WI38 (cell line): Measurements from ENCODE around the gene CXCL6.

Experiments used
- H3K4me3 ChIP-seq: 2 replicates; pipeline ENCODE4 v1.5.1; 2011; ENCODE audit warnings: low read depth, mild to moderate bottlenecking, control low read depth, low read length
- CTCF ChIP-seq: IDR thresholded peaks from 2 replicates; pipeline ENCODE4 v1.5.1; 2012; ENCODE audit warnings: low read depth, mild to moderate bottlenecking, control low read depth, low read length

CXCL6 gene

GRCh38 chr4:73836373-73837279 lies at the start of gene CXCL6:
CXCL6 (plus strand) TSS chr4:73836678; CDS start chr4:73836751, 73 bp downstream.
- no peak for TF ChIP-seq CTCF
- H3K4me3 ChIP-seq = no peak within 1 kb of the TSS

GRCh38 chr4:73788411-73788810 lies 48.1 kb upstream of the CXCL6 start:
- no peak overlapping the region for H3K4me3 ChIP-seq
- TF ChIP-seq CTCF = no peak

GRCh38 chr4:73798842-73799241 lies 37.6 kb upstream of the CXCL6 start:
- H3K4me3 ChIP-seq = no peak overlapping the region
- no peak for TF ChIP-seq CTCF

- no peak overlapping the region for H3K4me3 ChIP-seq
- TF ChIP-seq CTCF = no peak
These were observed 36.3 kb upstream of the CXCL6 start for GRCh38 chr4:73800206-73800605.

GRCh38 chr4:73801692-73802091 lies 34.8 kb upstream of the CXCL6 start:
- no peak for TF ChIP-seq CTCF
- no peak overlapping the region for H3K4me3 ChIP-seq

GRCh38 chr4:73803213-73803612 lies 33.3 kb upstream of the CXCL6 start:
- H3K4me3 ChIP-seq = no peak overlapping the region
- no peak for TF ChIP-seq CTCF

GRCh38 chr4:73810191-73810590 lies 26.3 kb upstream of the CXCL6 start:
- no peak for TF ChIP-seq CTCF
- no peak overlapping the region for H3K4me3 ChIP-seq
